ENCODE measurements around the gene GNG7.

DNA sequence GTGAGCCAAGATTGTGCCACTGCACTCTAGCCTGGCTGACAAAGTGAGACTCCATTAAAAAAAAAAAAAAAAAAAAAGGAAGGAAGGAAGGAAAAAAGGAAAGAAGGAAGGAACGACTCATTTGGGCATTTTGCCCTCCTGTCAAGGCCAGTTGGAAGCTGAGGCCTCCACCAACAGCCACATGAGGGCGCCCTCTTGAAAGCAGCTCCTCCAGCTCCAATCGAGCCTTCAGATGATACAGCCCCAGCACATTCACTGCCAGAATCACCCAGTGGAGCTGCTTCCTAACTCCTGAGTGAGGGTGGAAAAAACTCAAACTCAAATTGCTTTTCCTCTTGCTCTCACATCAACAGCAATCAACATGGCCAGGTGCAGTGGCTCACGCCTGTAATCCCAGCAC lies 40.9 kb downstream of the GNG7 start:
- TF ChIP-seq, protein P1, sequence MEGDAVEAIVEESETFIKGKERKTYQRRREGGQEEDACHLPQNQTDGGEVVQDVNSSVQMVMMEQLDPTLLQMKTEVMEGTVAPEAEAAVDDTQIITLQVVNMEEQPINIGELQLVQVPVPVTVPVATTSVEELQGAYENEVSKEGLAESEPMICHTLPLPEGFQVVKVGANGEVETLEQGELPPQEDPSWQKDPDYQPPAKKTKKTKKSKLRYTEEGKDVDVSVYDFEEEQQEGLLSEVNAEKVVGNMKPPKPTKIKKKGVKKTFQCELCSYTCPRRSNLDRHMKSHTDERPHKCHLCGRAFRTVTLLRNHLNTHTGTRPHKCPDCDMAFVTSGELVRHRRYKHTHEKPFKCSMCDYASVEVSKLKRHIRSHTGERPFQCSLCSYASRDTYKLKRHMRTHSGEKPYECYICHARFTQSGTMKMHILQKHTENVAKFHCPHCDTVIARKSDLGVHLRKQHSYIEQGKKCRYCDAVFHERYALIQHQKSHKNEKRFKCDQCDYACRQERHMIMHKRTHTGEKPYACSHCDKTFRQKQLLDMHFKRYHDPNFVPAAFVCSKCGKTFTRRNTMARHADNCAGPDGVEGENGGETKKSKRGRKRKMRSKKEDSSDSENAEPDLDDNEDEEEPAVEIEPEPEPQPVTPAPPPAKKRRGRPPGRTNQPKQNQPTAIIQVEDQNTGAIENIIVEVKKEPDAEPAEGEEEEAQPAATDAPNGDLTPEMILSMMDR (IDR thresholded peaks at IDR 0.05) = no peak
- TF ChIP-seq POLR2A (IDR thresholded peaks at IDR 0.05) = no peak

Data from adrenal gland (tissue), 5 donors.